ENCODE data around the gene CDIP1. TPM values are rescaled to one million over a fixed set of nuclear protein-coding genes. Genes with fewer than 3 reads are reported as not detected.

CDIP1 gene
- total and polyA plus RNA-seq, 2 of the 8 experiments (the other 6 are each of a cell fraction or from before 2014, with no cell fraction given), result 56.6 to 76.3 TPM

GRCh38 chr16:4468972-4469371 lies 69.6 kb downstream of the CDIP1 start:
- CTCF ChIA-PET (ENCODE audit: partially characterized antibody), result interaction anchor here (0.7 kb wide), 1 partner anchor 155 kb away, joined by 5 read pairs; the partner anchor contains the start of gene MGRN1
- peaks cover 8 to 40% (median 30%) of the 10 kb centered on the region in 4 experiments for H3K36me3 ChIP-seq (ENCODE audit: control insufficient read depth in 2 of 4, insufficient read depth in 4 of 4, low read length in 3 of 4)

More at GRCh38 chr16:4468972-4469371, 69.6 kb downstream of the CDIP1 start:
- H2BK12ac ChIP-seq (ENCODE audit: low read depth, low read length), result no peak overlapping the region
- no peak overlapping the region for H3K4ac ChIP-seq (replicated peaks; ENCODE audit: insufficient read length, low read depth, low read length)
- H3K79me2 ChIP-seq (ENCODE audit: control insufficient read depth in 1 of 2, insufficient read depth in 2 of 2, low read length in 2 of 2), result peaks cover 0 to 10% of the 10 kb centered on the region in 2 experiments; a peak in 2 of 4 replicates
- no peak overlapping the region for H4K5ac ChIP-seq (ENCODE audit: insufficient read length, low read depth, low read length)
- no peak overlapping the region for H3K27ac ChIP-seq (ENCODE audit: low read depth, low read length)
- no peaks in the 10 kb centered on the region for H3K9me3 ChIP-seq (ENCODE audit: insufficient read depth in 2 of 2, low read depth in 1 of 2, low read length in 1 of 2)
- FAIRE-seq (no peak), DNase-seq (ENCODE audit: low read depth in 1 of 2, low spot score in 2 of 2) (no peak)
- no peak overlapping the region for H3K14ac ChIP-seq (ENCODE audit: insufficient read length)
- H3K9ac ChIP-seq (replicated peaks in 1 of 4; ENCODE audit: extremely low read depth in 1 of 4, low read depth in 3 of 4, low read length in 3 of 4), result no peak overlapping the region
- H2AFZ ChIP-seq (ENCODE audit: low read length), result no peak overlapping the region
- 93% methylated on average over 8 of the region's 10 CpGs; no CpG with 5 or more reads in 1 of the 2 experiments for WGBS, 2 experiments (ENCODE audit: extremely low coverage in 1 of 2, insufficient coverage in 1 of 2, insufficient read length in 1 of 2, insufficient replicate concordance in 2 of 2, low coverage in 1 of 2, low lambda C conversion rate in 2 of 2, missing lambda C conversion rate in 1 of 2)
- no peaks in the 10 kb centered on the region for H3K27me3 ChIP-seq (replicated peaks in 1 of 4; ENCODE audit: control insufficient read depth in 3 of 4, extremely low read depth in 1 of 4, insufficient read depth in 3 of 4, low read length in 3 of 4)
- no peaks in the 10 kb centered on the region for H3K23me2 ChIP-seq (ENCODE audit: low read depth, low read length)
- TF ChIP-seq CBX8 (IDR thresholded peaks at IDR 0.05; ENCODE audit: borderline replicate concordance, low read depth, low read length) (no peak), GABPA (IDR thresholded peaks at IDR 0.05; ENCODE audit: borderline replicate concordance, insufficient read depth, low read length) (no peak), ATF3 (IDR thresholded peaks at IDR 0.05; ENCODE audit: insufficient read depth, low read depth, low read length) (no peak), HDAC6 (IDR thresholded peaks at IDR 0.05; ENCODE audit: low read depth, low read length) (no peak), CHD2 (IDR thresholded peaks at IDR 0.05; ENCODE audit: low read length) (no peak), ATF2 (IDR thresholded peaks at IDR 0.05; ENCODE audit: low read length) (no peak)
- H2BK5ac ChIP-seq (ENCODE audit: low read depth, low read length), result no peak overlapping the region
- H3K4me1 ChIP-seq (replicated peaks in 1 of 4; ENCODE audit: control insufficient read depth in 3 of 4, insufficient read depth in 4 of 4, low read length in 3 of 4), result peaks cover 0 to 3% (median 0%) of the 10 kb centered on the region in 4 experiments; a peak in 1 of 7 replicates
- POLR2A ChIA-PET (ENCODE audit: partially characterized antibody), result interaction anchor here (0.6 to 14.4 kb wide), 2 partner anchors 15 to 311 kb away, joined by 3 to 257 read pairs; no protein-coding TSS in a partner anchor
- H4K91ac ChIP-seq (replicated peaks; ENCODE audit: insufficient read length, low read length), result no peak overlapping the region
- H3K18ac ChIP-seq (ENCODE audit: extremely low read depth, low read length), result no peak overlapping the region
- H3K4me2 ChIP-seq (ENCODE audit: insufficient read depth in 1 of 2, low read depth in 2 of 2, low read length in 2 of 2), result no peak overlapping the region
- no peak overlapping the region for H3K4me3 ChIP-seq (ENCODE audit: extremely low read depth in 1 of 4, insufficient read depth in 2 of 4, low read depth in 3 of 4, low read length in 4 of 4)
- no peak overlapping the region for H2AK5ac ChIP-seq (ENCODE audit: low read depth, low read length)
- no peak overlapping the region for H2BK15ac ChIP-seq (ENCODE audit: low read length)
- no peak overlapping the region for H2BK20ac ChIP-seq (ENCODE audit: low read length)
- no peak overlapping the region for H3K56ac ChIP-seq (replicated peaks; ENCODE audit: insufficient read length, low read depth, low read length)
- H3K23ac ChIP-seq (ENCODE audit: insufficient read length), result no peak overlapping the region
- no peak overlapping the region for H2BK120ac ChIP-seq (replicated peaks; ENCODE audit: low read depth, low read length)
- H3K79me1 ChIP-seq (ENCODE audit: low read depth, low read length), result peaks cover 2% of the 10 kb centered on the region; the same call in 1 of the 2 replicates
- H4K8ac ChIP-seq (ENCODE audit: extremely low read depth, insufficient read depth, low read length), result no peak overlapping the region
- H4K20me1 ChIP-seq (replicated peaks in 1 of 2; ENCODE audit: control insufficient read depth in 1 of 2, insufficient read depth in 2 of 2, low read length in 2 of 2), result peaks cover 0 to 9% of the 10 kb centered on the region in 2 experiments

All from H1 (cell line).